Measurements from ENCODE around the gene MMP2.
A peak's percentile ranks its signal among the peaks of the same experiment; 100 is the strongest.

Gene MMP2

GRCh38 chr16:55478827-55479429 lies at the start of gene MMP2:
TSS of gene MMP2 (plus strand) at chr16:55479198. CDS start at chr16:55479480, 282 bp downstream.
- Histone ChIP-seq H3K9me3 (ENCODE audit: control insufficient read depth, low read depth, low read length) (no peaks in the 10 kb centered on the region), H3K27ac (ENCODE audit: low read length) (no peak within 1 kb of the TSS), H3K27me3 (ENCODE audit: control insufficient read depth, insufficient read depth, low read length) (peaks cover 52% of the 10 kb centered on the region), H3K4me1 (ENCODE audit: control insufficient read depth, low read depth, low read length) (peaks cover 21% of the 10 kb centered on the region), H3K4me3 (ENCODE audit: low read length) (peak within 1 kb of the TSS; percentile 73), H3K9ac (ENCODE audit: low read length) (peak within 1 kb of the TSS; percentile 65), H3K36me3 (ENCODE audit: control insufficient read depth, low read depth, low read length) (peaks cover 3% of the 10 kb centered on the region)

GRCh38 chr16:55433030-55433429 lies 46.0 kb upstream of the MMP2 start:
- H3K27ac ChIP-seq (ENCODE audit: low read length) = no peak overlapping the region
- no peaks in the 10 kb centered on the region for H3K9me3 ChIP-seq (ENCODE audit: control insufficient read depth, low read depth, low read length)
- H3K4me3 ChIP-seq (ENCODE audit: low read length) = no peak overlapping the region
- H3K36me3 ChIP-seq (ENCODE audit: control insufficient read depth, low read depth, low read length) = no peaks in the 10 kb centered on the region
- no peaks in the 10 kb centered on the region for H3K4me1 ChIP-seq (ENCODE audit: control insufficient read depth, low read depth, low read length)
- H3K9ac ChIP-seq (ENCODE audit: low read length) = no peak overlapping the region
- H3K27me3 ChIP-seq (ENCODE audit: control insufficient read depth, insufficient read depth, low read length) = no peaks in the 10 kb centered on the region

GRCh38 chr16:55433535-55433934 lies 45.5 kb upstream of the MMP2 start:
- Histone ChIP-seq H3K4me3 (ENCODE audit: low read length) (no peak overlapping the region), H3K9ac (ENCODE audit: low read length) (no peak overlapping the region), H3K27ac (ENCODE audit: low read length) (no peak overlapping the region), H3K4me1 (ENCODE audit: control insufficient read depth, low read depth, low read length) (no peaks in the 10 kb centered on the region), H3K27me3 (ENCODE audit: control insufficient read depth, insufficient read depth, low read length) (no peaks in the 10 kb centered on the region), H3K9me3 (ENCODE audit: control insufficient read depth, low read depth, low read length) (no peaks in the 10 kb centered on the region), H3K36me3 (ENCODE audit: control insufficient read depth, low read depth, low read length) (no peaks in the 10 kb centered on the region)

- Histone ChIP-seq H3K4me1 (ENCODE audit: control insufficient read depth, low read depth, low read length) (no peaks in the 10 kb centered on the region), H3K4me3 (ENCODE audit: low read length) (no peak overlapping the region), H3K9ac (ENCODE audit: low read length) (no peak overlapping the region), H3K36me3 (ENCODE audit: control insufficient read depth, low read depth, low read length) (no peaks in the 10 kb centered on the region), H3K27ac (ENCODE audit: low read length) (no peak overlapping the region), H3K27me3 (ENCODE audit: control insufficient read depth, insufficient read depth, low read length) (no peaks in the 10 kb centered on the region), H3K9me3 (ENCODE audit: control insufficient read depth, low read depth, low read length) (no peaks in the 10 kb centered on the region)
Observed at GRCh38 chr16:55434000-55434399, 45.0 kb upstream of the MMP2 start.

GRCh38 chr16:55435387-55435786 lies 43.6 kb upstream of the MMP2 start:
- Histone ChIP-seq H3K4me3 (ENCODE audit: low read length) (no peak overlapping the region), H3K36me3 (ENCODE audit: control insufficient read depth, low read depth, low read length) (no peaks in the 10 kb centered on the region), H3K9me3 (ENCODE audit: control insufficient read depth, low read depth, low read length) (no peaks in the 10 kb centered on the region), H3K27ac (ENCODE audit: low read length) (no peak overlapping the region), H3K27me3 (ENCODE audit: control insufficient read depth, insufficient read depth, low read length) (no peaks in the 10 kb centered on the region), H3K4me1 (ENCODE audit: control insufficient read depth, low read depth, low read length) (no peaks in the 10 kb centered on the region), H3K9ac (ENCODE audit: low read length) (no peak overlapping the region)

GRCh38 chr16:55436587-55436986 lies 42.4 kb upstream of the MMP2 start:
- H3K9me3 ChIP-seq (ENCODE audit: control insufficient read depth, low read depth, low read length) = no peaks in the 10 kb centered on the region
- H3K36me3 ChIP-seq (ENCODE audit: control insufficient read depth, low read depth, low read length) = no peaks in the 10 kb centered on the region
- H3K27ac ChIP-seq (ENCODE audit: low read length) = no peak overlapping the region
- H3K4me1 ChIP-seq (ENCODE audit: control insufficient read depth, low read depth, low read length) = no peaks in the 10 kb centered on the region
- H3K9ac ChIP-seq (ENCODE audit: low read length) = no peak overlapping the region
- no peak overlapping the region for H3K4me3 ChIP-seq (ENCODE audit: low read length)
- H3K27me3 ChIP-seq (ENCODE audit: control insufficient read depth, insufficient read depth, low read length) = no peaks in the 10 kb centered on the region

DNA sequence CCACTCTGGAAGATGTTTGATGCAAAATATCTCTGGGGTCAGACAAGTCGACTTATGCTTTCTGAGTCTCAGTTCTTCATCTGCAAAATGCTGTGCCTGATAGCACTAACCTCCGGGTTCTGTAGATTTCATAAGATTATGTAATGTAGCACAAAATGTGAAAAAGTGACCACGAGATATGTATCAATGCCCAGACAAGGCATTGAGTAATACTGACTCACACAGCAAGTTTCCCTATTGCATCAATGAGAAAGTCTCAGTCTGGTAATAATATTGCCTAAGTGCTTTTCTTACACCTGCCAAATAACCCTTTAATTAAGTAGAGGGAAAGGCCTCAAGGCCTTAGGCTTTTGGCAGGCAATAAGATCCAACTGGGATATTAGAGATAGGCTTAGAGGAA lies 41.4 kb upstream of the MMP2 start:
- Histone ChIP-seq H3K4me3 (ENCODE audit: low read length) (no peak overlapping the region), H3K36me3 (ENCODE audit: control insufficient read depth, low read depth, low read length) (no peaks in the 10 kb centered on the region)

GRCh38 chr16:55438281-55438680 lies 40.7 kb upstream of the MMP2 start:
- no peak overlapping the region for H3K27ac ChIP-seq (ENCODE audit: low read length)
- no peaks in the 10 kb centered on the region for H3K4me1 ChIP-seq (ENCODE audit: control insufficient read depth, low read depth, low read length)
- no peaks in the 10 kb centered on the region for H3K27me3 ChIP-seq (ENCODE audit: control insufficient read depth, insufficient read depth, low read length)
- H3K9me3 ChIP-seq (ENCODE audit: control insufficient read depth, low read depth, low read length) = no peaks in the 10 kb centered on the region
- H3K4me3 ChIP-seq (ENCODE audit: low read length) = no peak overlapping the region
- no peak overlapping the region for H3K9ac ChIP-seq (ENCODE audit: low read length)
- no peaks in the 10 kb centered on the region for H3K36me3 ChIP-seq (ENCODE audit: control insufficient read depth, low read depth, low read length)

More for the DNA sequence above, 41.4 kb upstream of the MMP2 start:
- Histone ChIP-seq H3K4me1 (ENCODE audit: control insufficient read depth, low read depth, low read length) (no peaks in the 10 kb centered on the region), H3K27ac (ENCODE audit: low read length) (no peak overlapping the region), H3K9ac (ENCODE audit: low read length) (no peak overlapping the region), H3K9me3 (ENCODE audit: control insufficient read depth, low read depth, low read length) (no peaks in the 10 kb centered on the region), H3K27me3 (ENCODE audit: control insufficient read depth, insufficient read depth, low read length) (no peaks in the 10 kb centered on the region)

DNA sequence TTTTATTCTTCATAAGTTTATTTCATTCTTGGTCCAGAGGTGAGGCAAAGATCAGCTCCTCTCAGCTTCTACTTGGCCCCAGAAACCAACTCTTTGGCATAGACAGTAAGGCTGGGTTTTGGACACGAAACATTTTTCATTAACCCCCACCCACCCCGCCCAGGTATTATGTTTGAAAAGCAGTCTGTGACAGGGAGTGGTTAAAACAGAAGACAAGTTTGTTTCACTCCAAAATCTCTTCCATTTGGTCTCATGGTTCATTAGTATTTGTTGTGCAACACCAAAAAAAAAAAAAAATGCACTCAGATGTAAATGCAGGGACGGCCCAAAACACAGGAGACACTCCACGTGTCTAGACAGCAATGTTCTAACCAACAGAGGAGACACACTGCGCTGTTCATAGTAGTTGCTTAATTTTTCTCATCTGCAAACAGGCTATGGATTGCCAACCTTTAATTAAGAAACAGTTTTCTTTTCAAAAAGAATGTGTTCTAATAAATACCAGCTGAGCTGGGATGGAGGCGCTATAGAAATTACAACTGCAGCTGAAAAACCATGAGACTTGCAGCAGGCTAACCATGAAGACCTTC lies 39.8 kb upstream of the MMP2 start:
- Histone ChIP-seq H3K4me1 (ENCODE audit: control insufficient read depth, low read depth, low read length) (no peaks in the 10 kb centered on the region), H3K36me3 (ENCODE audit: control insufficient read depth, low read depth, low read length) (no peaks in the 10 kb centered on the region), H3K27ac (ENCODE audit: low read length) (no peak overlapping the region), H3K9ac (ENCODE audit: low read length) (no peak overlapping the region), H3K9me3 (ENCODE audit: control insufficient read depth, low read depth, low read length) (no peaks in the 10 kb centered on the region), H3K4me3 (ENCODE audit: low read length) (no peak overlapping the region), H3K27me3 (ENCODE audit: control insufficient read depth, insufficient read depth, low read length) (no peaks in the 10 kb centered on the region)

DNA sequence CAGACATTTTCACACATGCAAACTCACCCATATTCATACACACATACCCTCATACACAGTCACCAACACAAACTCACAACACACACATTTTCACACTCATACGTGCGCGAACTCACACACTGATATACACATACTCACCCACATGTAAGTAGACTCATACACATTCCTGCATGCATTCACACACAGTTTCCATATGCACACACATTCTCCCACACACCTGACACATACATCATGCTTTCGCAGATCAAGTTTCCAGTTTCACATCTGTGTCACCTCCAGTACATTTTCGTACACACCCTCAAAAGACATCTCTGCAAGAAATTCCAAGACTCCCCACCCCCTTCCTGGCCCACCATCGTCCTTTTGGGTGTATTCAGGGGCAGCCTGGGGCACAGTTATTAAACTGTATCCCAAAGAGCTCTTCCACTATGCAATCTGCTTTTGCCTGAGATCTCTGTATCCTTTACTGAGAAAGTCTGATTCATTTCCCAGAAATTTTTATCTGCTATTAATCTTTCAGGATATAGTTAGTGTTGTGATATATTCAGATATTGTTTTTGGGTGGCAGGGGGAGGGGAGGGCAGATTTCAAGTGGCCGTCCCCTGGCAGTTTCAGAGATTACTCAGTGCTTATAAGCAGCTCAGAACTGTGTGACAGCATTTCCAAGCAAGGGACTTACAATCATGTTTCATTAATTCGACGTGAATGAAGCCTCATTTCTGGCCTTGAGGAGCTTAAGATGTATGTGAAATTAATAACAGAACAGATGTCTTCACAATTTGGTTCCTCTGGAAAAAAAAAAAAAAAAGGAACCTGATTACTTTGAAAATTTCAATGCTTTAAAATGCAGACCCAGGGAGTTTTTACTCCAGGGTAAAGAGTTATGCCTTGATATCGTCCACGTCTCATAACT lies 35.3 kb upstream of the MMP2 start:
- H3K9ac ChIP-seq (ENCODE audit: low read length) = no peak overlapping the region
- H3K9me3 ChIP-seq (ENCODE audit: control insufficient read depth, low read depth, low read length) = no peaks in the 10 kb centered on the region
- H3K27me3 ChIP-seq (ENCODE audit: control insufficient read depth, insufficient read depth, low read length) = no peaks in the 10 kb centered on the region
- no peaks in the 10 kb centered on the region for H3K4me1 ChIP-seq (ENCODE audit: control insufficient read depth, low read depth, low read length)
- no peak overlapping the region for H3K4me3 ChIP-seq (ENCODE audit: low read length)
- H3K27ac ChIP-seq (ENCODE audit: low read length) = no peak overlapping the region
- no peaks in the 10 kb centered on the region for H3K36me3 ChIP-seq (ENCODE audit: control insufficient read depth, low read depth, low read length)

- H3K27ac ChIP-seq (ENCODE audit: low read length) = no peak overlapping the region
- no peaks in the 10 kb centered on the region for H3K4me1 ChIP-seq (ENCODE audit: control insufficient read depth, low read depth, low read length)
- H3K4me3 ChIP-seq (ENCODE audit: low read length) = no peak overlapping the region
- H3K9me3 ChIP-seq (ENCODE audit: control insufficient read depth, low read depth, low read length) = no peaks in the 10 kb centered on the region
- H3K36me3 ChIP-seq (ENCODE audit: control insufficient read depth, low read depth, low read length) = no peaks in the 10 kb centered on the region
- no peak overlapping the region for H3K9ac ChIP-seq (ENCODE audit: low read length)
- no peaks in the 10 kb centered on the region for H3K27me3 ChIP-seq (ENCODE audit: control insufficient read depth, insufficient read depth, low read length)
Observed at GRCh38 chr16:55444754-55445485, 34.1 kb upstream of the MMP2 start.

Measured in iPS-18a (cell line).